GM20431 (cell line): Measurements from ENCODE around the gene TRAK2.

Experiments used
- in situ Hi-C: fragments of 300-500 bp; cut with MseI, MboI; formaldehyde crosslinking; loops from one replicate; pipeline ENCODE4 v1.15.0; 2020; ENCODE audit warnings: low sequenced_read_pairs; ENCODE audit not compliant: unreplicated experiment

TRAK2 gene

DNA sequence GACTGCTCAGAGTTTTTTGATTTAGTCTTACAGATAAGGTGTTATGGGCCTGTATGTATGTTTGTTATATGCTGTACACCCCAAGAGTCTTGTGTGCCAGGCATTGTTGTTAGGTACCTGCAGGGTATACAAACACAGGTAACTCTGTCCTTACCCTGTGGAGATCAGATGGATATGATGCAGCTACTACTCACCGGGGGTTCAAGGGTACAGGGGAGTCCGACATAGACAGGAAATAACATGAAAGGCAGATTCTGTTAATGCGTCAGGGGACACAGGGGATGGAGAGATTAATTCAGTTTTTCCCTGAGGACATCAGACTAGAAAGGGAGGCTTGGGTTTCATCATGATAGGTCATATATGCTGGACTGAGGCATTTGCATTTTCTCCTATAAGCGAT lies 31.3 kb downstream of the TRAK2 start:
- in situ Hi-C loops, result no loop called here

GRCh38 chr2:201419057-201419635 lies 32.1 kb downstream of the TRAK2 start:
- in situ Hi-C loops, result no loop called here

DNA sequence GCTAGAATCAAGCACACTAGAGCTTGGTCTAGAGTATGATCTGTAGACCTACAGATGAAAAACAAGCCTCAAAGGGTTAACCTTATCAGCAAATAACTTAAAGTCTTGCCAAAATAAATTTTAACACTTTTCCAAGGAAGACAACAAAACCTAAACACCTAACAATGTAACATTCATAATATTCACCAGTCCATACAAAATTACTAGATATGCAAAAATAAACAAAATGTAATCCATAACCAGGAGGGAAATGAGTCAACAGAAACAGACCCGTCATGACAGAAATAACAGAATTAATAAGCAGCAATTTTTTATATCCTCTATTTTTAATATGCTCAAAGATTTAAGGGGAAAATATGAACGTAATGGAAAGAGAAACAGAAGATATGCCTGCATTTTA lies 36.1 kb downstream of the TRAK2 start:
- in situ Hi-C loops, result no loop called here

- in situ Hi-C loops, result no loop called here
Observed at GRCh38 chr2:201414099-201415023, 36.9 kb downstream of the TRAK2 start.

DNA sequence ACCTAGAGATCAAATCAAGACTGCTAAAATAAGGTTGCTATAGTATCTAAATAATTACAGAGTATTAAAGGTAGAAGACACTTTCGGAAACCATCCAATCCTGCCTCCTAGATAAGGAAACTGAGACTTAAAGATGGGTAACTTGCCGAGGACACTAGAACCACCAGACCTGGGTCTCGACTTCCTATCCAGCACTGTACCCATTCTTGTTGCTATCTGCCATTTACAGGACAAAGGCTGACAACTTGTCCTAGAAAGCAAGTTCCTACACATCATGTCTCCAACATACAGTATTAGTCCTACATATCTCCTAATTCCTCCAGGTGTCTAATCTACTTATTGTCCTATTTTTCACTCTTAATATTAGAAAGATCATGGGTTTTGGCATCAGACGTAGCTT lies 37.7 kb downstream of the TRAK2 start:
- in situ Hi-C loops, result no loop called here

DNA sequence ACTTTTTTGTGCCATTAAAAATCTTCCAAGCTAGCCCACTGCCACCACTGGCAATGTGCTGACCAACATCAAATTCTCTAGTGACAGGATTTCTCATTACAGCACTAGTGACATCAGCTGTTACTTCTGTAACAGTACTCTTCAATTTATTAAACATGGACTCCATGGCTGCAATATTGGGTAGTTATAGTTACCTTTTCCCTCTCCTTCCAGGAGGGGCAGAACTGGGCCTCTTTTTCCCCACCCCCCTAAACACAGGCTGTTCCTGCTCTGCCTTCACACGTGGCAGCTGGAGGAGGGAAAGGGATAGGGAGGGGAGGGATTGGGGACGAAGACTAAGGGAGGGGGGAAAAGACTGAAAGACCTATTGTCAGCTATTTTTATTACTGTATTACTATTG lies 38.1 kb downstream of the TRAK2 start:
- in situ Hi-C loops, result no loop called here

DNA sequence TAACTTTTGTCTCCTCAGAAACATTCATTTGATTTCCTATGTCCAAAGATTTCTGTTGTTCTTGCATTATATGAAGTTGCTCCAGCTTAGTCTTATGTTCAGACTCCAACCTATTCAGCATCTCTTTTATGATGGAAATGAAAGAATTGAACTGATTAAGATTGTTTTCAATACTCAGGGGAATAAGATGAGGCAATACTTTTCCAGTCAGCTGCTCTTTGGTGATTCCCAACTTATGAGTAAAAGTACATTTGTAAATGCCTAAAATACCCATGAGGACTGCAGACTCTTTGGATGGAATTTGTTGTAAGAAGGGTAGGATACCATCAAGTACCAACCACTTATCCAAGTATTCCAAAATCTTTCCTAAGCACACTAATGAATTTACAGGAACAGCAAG lies 39.8 kb downstream of the TRAK2 start:
- in situ Hi-C loops, result no loop called here

DNA sequence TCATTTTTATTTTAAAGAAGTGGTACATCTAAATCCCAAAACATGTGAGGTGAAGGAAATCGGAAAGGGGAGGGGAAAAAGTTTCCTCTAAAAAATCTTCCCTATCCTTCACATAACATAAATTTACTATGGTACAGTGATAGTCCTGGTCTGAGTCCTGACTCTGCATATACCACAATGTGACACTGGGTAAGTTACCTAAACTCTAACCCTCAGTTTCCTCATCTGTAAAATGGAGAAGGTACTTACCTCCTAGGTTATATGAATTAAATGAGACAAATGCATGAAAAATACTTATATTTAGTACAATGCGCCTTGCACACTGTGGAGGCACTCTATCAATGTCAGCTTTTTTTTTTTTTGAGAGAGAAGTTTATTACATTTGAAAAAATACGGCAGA lies 42.3 kb downstream of the TRAK2 start:
- in situ Hi-C loops, result no loop called here

GRCh38 chr2:201407265-201407664 lies 44.0 kb downstream of the TRAK2 start:
- in situ Hi-C loops, result no loop called here

- in situ Hi-C loops, result no loop called here
Observed at GRCh38 chr2:201406077-201406662, 45.1 kb downstream of the TRAK2 start.

GRCh38 chr2:201404699-201405280 lies 46.5 kb downstream of the TRAK2 start:
- in situ Hi-C loops, result no loop called here

DNA sequence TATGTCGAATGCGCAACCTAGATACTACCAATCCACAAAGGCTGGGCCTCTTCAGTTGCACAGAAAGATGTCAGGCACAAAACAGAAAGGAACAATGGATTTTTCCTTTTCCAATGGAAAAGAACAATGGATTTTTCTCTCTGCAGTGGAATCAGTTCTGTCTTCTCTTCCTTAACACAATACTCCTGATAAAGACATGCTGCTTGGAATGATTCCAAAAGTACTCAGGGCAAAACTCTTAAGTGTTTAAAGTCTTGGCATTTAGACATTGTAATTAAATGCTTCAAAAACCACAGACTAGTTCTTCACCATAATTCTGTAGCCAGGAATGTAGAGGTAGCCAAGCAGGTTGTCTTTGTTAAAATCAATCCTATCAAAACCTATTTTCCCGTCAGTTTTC lies 47.4 kb downstream of the TRAK2 start:
- in situ Hi-C loops, result no loop called here

GRCh38 chr2:201402651-201403562 lies 48.4 kb downstream of the TRAK2 start:
- in situ Hi-C loops, result no loop called here

DNA sequence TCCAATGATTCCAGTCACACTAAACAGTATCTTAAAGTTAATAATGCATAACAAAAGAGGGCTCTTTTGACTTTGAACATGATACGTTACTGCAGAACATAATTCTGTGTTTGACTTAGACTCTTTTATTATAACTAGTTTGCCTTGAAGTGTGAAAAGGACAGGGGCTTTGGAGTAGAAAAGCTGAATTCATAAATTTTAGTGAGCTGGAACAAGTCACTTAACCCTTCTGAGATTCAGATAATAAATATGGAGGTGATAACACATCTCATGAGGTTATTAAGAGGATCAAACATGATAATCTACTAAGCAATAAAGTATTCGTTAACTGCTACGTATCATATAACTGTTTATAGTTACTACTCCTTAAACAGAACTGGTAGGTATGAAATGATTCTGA lies 49.4 kb downstream of the TRAK2 start:
- in situ Hi-C loops, result no loop called here

- in situ Hi-C loops, result no loop called here
Observed at GRCh38 chr2:201396595-201396994, 54.7 kb downstream of the TRAK2 start.

GRCh38 chr2:201383136-201383535 lies 68.1 kb downstream of the TRAK2 start:
- in situ Hi-C loops, result no loop called here

- in situ Hi-C loops, result no loop called here
Observed at GRCh38 chr2:201378496-201379397, 72.5 kb downstream of the TRAK2 start.

DNA sequence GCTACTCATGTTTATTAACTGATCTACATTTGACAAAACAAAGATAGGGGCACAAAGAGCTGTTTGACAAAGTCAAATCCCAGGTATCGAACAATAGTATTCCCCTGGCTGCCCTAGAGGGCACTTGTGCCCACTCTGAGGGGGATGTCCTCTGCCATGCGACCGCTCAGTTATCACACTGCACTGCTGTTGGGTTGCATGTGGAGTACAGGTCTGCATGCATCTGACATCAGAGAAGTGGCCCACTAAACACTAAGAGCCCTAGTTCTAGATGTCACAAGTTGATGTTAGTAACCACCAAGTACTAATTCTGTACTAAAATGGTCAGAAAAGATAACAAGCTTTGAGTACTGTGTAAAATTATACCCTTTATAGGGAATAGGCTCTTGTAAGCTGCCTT lies 74.0 kb downstream of the TRAK2 start:
- in situ Hi-C loops, result no loop called here

DNA sequence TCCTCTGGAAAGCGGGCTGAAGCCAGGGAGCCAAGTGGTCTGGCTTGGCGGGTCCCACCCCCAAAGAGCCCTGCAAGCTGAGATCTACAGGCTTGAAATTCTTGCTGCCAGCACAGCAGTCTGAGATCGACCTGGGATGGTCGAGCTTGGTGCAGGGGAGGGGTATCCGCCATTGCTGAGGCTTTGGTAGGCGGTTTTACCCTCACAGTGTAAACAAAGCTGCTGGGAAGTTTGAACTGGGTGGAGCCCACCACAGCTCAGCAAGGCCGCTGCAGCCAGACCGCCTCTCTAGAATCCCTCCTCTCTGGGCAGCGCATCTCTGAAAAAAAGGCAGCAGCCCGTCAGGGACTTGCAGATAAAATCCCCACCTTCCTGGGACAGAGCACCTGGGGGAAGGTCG lies 81.5 kb downstream of the TRAK2 start:
- in situ Hi-C loops, result loop anchor here (10.0 kb wide), 1 partner anchor 135 kb away; no protein-coding TSS in a partner anchor
